T-helper 22 cell (primary cell): ENCODE data around the gene CCDC7.
"Not testable (repeated sequence)": the region's sequence is repeated elsewhere in the genome, so short reads cannot be mapped to it uniquely, and the experiment has no call there.

Experiments used
- DNase-seq: peaks from one replicate; pipeline ENCODE4 v3.0.0-alpha.2; 2020; ENCODE audit warnings: low read depth

CCDC7 gene

GRCh38 chr10:32562695-32563094, 116.8 kb downstream of the CCDC7 start:
- not testable (repeated sequence) for DNase-seq

- no peak for DNase-seq
Observed at GRCh38 chr10:32577448-32577847, 131.5 kb downstream of the CCDC7 start.

- no peak for DNase-seq
Observed at GRCh38 chr10:32582946-32583345, 137.0 kb downstream of the CCDC7 start.

- DNase-seq, result not testable (repeated sequence)
Observed at GRCh38 chr10:32598022-32598421, 152.1 kb downstream of the CCDC7 start.

- no peak for DNase-seq
Observed at GRCh38 chr10:32600317-32600716, 154.4 kb downstream of the CCDC7 start.

- not testable (repeated sequence) for DNase-seq
Observed at GRCh38 chr10:32601562-32601961, 155.6 kb downstream of the CCDC7 start.

GRCh38 chr10:32605787-32606186, 159.8 kb downstream of the CCDC7 start:
- DNase-seq, result no peak

GRCh38 chr10:32610543-32610942, 164.6 kb downstream of the CCDC7 start:
- not testable (repeated sequence) for DNase-seq

- no peak for DNase-seq
Observed at GRCh38 chr10:32616438-32616837, 170.5 kb downstream of the CCDC7 start.

GRCh38 chr10:32618482-32618881, 172.5 kb downstream of the CCDC7 start:
- DNase-seq, result no peak

GRCh38 chr10:32621969-32622368, 176.0 kb downstream of the CCDC7 start:
- DNase-seq, result no peak

GRCh38 chr10:32622409-32622808, 176.5 kb downstream of the CCDC7 start:
- no peak for DNase-seq

- DNase-seq, result no peak
Observed at GRCh38 chr10:32627183-32627582, 181.2 kb downstream of the CCDC7 start.

GRCh38 chr10:32629910-32630309, 184.0 kb downstream of the CCDC7 start:
- no peak for DNase-seq

- DNase-seq, result no peak
Observed at GRCh38 chr10:32646535-32646934, 200.6 kb downstream of the CCDC7 start.

GRCh38 chr10:32650246-32650655, 204.3 kb downstream of the CCDC7 start:
- DNase-seq, result no peak

GRCh38 chr10:32657430-32657829, 211.5 kb downstream of the CCDC7 start:
- DNase-seq, result not testable (repeated sequence)

GRCh38 chr10:32661346-32661745, 215.4 kb downstream of the CCDC7 start:
- no peak for DNase-seq

GRCh38 chr10:32680803-32681557, 235.0 kb downstream of the CCDC7 start:
- no peak for DNase-seq

GRCh38 chr10:32684291-32684690, 238.4 kb downstream of the CCDC7 start:
- DNase-seq, result no peak

GRCh38 chr10:32687116-32687515, 241.2 kb downstream of the CCDC7 start:
- DNase-seq, result no peak

- no peak for DNase-seq
Observed at GRCh38 chr10:32687546-32687945, 241.6 kb downstream of the CCDC7 start.

- no peak for DNase-seq
Observed at GRCh38 chr10:32692174-32692573, 246.2 kb downstream of the CCDC7 start.

- DNase-seq, result no peak
Observed at GRCh38 chr10:32693441-32693979, 247.6 kb downstream of the CCDC7 start.
